Activated CD4-positive, CD25-positive, alpha-beta regulatory T cell treated with anti-CD3 and anti-CD28 coated beads, Interleukin-2, amount 50 U/mL, for 16 hours (primary cell): ENCODE data around the gene SLC38A8.

Experiments used
- DNase-seq: peaks from one replicate; pipeline ENCODE4 v3.0.0-alpha.2; 2020; ENCODE audit warnings: low read depth, low spot score

The SLC38A8 gene

DNA sequence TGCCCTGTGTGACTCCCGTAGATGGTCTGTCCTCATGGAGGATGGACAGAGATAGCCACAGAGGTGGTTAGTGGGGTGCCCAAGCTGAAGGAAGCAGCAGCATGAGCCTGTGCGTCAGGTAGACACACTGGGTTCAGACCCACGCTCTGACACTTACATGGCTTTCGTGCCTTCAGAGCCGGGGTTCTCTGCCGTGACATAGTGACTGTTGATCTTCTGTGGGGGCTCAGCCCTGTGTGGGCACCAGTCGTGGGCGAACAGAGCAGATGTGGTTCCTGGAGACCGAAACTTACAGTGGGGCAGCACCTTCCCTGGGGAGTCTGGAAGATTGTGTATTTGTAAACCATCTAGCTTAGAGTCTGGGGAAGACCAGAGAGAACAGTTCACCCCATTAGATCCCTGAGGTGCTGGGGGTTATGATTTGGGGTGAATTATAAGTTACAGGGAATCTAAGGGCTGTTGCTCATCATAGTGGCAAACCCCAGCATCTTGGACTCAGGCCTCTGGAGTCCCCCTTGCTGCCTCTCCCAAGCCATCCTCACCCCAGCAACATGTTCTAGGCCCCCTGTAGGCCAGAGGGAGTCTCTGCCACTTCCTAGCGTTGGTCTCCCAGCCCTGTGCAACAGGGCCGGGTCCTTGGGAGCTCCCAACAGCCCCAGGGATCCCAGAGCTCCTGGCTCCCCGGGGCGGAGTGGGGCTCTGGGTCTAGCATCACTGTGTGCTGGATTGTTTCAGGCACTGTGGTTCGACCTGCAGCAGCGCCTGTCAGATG, 45.9 kb downstream of the SLC38A8 start:
- no peak for DNase-seq

DNA sequence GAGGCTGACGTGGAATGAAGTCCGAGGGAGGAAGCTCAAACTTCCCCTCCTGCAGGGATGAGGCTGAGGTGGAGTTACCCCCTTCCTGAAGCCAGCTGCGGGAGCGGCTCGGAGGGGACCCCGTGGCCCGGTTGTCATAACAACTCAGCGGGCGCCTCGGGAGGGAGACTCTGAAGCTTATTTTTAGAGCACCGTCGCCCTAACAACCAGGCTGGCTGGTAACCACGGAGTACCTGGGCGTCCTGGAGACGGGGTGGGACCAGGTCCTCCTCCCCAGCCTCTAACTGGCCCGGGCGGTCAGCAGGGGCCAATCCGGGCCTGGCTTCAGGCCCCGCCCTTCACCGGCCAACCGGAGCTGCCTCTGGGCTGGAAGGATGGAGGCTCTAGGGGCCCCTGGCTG, 46.8 kb downstream of the SLC38A8 start:
- no peak for DNase-seq

DNA sequence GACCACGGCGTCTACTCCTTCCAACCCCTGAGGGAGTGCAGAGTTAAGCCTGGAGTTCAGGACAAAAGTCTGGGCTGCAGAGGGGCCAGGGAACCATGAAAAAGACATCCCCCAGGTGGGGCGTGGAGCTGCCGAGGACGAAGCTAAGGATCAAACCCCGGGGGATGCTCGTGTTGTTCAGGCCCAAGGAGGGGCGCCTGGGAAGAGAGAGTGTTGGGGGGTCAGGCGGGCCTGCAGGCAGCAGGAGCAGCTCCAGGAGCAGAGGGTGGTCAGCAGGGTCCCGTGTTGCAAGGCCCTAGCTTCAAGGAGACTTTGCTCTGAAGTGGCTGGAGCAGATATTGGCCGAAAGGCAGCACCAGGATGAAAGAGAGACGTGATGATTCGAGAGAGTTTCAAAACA, 47.9 kb downstream of the SLC38A8 start:
- no peak for DNase-seq

DNA sequence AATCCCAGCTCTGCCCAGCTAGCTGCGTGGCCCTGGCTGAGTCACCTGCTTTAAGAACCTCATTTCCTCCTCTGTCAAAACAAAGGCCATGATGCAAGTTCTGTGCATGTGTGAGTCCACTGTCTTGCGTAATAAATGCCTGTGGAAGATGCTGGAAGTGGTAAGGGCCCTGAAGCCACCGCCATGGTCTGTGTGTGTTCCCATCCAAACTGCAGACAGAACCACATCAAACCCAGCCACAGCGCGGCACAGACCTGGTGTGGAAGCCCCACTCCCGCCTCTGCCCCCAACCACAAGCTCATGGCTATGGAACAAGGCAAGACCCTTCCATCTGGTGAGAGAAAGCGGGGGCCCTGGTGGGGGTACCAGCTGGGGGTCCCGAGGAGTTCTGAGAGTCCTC, 48.5 kb downstream of the SLC38A8 start:
- no peak for DNase-seq

DNA sequence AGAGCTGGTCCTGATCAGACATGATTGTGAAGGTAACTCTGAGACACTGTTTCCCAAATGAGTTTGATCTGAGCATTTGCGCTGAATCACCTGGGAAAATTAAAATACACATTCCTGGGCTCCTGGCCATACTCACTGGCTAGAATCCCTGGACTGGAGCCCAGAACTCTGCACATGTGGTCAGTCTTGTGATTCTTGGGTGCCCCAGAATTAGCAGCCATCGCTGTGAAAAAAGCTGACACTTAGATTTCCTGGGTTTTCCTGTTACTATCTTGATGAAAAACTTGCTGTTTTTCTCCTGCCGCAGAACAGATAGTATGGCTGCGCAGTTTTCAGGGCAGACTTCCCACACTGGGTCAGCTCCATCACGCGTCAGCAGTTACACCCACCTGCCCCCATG, 50.0 kb downstream of the SLC38A8 start:
- DNase-seq = no peak

DNA sequence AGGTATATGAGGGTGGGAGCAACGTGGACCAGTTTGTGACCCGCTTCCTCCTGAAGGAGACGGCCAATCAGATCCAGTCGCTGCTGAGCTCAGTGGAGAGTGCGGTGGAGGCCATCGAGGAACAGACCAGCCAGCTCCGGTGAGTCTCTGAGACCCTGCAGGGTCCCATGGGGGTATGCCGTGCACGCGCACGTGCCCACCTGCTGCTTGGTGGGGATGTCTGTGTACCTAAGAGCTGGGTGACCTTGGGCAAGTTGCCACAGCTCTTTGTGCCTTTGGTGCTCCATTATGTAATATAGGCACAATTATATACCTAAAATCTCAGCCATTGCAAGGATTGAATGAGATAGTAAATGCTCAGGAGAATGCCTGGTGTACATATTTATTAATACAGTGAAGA, 52.1 kb downstream of the SLC38A8 start:
- no peak for DNase-seq

DNA sequence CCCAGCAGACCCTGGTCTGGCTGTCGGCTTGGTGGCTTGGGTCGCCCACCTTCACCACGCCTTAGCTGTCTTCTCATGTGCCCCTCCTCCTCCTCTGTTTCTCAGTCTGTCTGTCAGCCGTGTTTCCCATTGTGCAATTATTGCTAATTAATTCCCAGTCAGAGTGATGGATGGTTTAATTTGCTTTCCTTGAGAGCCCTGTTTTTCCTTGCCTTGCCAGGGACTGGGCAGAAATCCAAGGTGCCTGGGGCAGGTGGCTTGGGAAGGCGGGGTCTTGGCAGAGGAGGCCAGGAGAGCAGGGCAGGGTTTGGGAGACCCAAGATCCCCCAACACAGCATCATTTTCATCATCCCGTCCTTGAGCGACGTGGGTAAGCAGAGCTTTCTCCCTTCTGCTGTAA, 53.3 kb downstream of the SLC38A8 start:
- DNase-seq = no peak

DNA sequence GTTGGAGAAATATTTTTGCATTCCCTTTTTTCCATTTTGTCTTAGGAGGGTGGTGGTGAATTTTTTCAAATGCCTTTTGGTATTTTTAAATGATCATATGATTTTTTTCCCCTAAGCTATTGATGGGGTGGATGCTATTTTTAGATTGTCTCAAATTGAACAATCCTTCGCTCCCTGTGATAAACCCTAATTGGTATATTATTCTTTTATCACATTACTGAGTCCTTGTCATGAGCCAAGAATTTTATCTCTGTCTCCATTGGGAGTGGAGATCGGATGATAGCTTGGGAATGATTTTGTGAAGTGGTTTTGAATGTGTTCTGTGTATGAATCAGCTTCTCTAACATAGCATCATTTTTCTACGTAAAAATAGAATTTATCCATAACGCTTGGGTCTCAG, 59.1 kb downstream of the SLC38A8 start:
- no peak for DNase-seq

DNA sequence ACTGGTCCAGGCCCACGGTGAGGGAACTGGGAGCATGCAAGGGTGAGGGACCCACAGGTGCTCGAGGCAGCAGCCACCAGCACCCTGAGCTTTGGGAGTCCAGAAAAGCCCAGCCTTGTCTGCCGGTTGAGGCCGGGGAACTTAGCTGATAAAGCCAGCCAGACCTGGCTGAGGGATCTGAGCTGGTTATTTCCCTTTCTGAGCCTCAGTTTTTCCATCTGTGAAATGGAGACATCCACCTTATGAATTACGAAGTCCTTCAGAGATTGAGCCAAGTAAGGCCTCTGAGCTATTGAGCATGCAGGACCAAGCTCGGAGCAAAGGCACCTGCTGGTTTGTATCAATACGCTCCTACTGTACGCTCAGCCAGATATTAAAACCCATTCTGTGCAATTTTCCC, 60.8 kb downstream of the SLC38A8 start:
- no peak for DNase-seq

DNA sequence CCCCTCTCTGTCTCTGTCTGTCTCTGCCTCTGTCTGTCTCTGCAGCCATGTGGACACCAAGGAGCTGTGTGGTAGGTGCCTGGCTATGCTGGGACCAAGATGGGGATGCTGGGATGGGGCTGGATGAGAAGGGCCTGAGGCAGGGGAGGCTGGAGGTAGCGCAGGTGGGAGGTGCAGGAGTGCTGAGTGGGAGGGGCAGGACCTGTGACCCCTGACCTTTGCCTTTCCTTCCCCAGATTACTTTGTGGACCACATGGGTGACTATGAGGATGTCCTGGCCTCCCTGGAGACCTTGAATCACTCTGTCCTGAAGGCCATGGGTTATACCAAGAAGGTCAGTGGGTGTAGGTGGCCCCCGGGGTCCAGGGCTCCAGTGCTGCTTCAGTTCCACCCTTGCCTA, 61.8 kb downstream of the SLC38A8 start:
- DNase-seq = no peak

DNA sequence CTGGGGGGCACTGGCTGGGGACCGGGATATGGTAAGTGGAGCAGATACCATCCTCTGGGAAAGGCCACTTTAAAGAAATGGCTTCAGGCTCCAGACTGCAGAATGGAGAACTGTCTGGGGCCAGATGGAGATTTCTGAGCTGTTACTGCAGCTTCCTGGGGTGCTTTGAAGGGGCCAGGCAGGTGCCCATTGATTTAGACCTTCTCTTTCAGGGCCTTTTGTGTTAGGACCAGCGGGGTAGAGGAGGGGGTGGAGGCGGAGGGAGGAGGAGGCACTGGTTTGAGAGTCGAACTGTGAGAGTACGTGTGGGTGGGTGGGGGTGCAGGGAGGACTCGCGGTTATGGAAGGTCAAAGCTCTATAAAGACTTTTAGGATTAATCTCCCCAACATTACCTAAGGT, 63.2 kb downstream of the SLC38A8 start:
- no peak for DNase-seq

DNA sequence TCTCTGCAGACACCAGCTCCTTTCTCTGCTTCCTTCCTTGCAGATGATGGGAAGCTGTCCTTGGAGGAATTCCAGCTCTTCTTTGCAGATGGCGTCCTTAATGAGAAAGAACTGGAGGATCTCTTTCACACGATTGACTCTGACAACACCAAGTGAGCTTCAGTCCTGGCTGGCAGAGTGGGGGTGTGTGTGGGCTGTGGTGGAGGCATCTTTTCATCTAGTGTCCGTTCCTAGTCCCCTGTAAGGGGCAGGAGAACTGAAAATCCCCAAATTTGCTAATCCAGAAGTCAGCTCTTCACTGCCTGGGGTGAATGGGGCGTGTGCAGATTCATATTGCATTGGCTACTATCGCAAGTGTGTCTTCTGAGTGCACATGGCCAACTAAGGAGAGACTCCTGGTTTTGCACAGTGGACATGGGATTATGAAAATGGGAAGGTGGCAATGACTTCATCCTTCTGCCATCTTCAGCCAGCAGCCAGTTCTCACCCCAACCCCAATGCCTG, 64.1 kb downstream of the SLC38A8 start:
- DNase-seq = no peak

DNA sequence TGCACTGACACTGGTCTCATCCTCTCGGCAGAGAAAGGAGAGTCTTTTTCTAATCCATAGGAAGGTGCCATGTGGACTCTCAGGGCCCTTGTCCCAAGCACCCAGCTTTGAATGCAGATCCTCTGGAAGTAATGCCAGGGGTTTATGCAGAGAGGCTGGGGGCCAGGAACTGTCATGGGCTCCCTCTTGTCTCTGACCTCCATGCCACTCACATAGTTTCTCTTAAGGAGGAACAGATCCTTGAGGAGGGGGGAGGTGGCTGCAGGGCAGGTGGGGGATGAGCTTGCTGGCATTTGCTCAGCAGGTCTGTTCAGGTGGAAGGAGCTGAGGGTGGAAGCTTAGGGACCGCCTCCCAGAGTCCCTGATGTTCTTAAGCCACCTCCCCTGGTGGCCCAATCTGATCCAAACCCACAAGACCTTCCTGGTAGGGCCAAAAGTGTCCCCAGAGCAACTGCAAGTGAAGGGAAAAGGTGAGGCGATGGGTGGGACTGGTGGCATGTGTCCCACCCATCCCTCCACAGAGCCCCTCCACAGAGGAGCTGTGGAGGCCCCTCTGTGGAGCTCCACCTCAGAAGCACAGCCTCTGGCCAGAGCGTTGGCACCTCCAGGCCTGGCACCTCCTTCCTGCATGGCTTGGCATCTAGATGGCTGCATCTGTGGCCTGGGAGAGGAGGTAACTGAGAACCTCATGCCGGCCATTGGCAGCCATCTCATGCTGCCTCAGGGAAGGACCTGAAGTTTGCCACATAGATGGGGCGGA, 65.4 kb downstream of the SLC38A8 start:
- DNase-seq = no peak

DNA sequence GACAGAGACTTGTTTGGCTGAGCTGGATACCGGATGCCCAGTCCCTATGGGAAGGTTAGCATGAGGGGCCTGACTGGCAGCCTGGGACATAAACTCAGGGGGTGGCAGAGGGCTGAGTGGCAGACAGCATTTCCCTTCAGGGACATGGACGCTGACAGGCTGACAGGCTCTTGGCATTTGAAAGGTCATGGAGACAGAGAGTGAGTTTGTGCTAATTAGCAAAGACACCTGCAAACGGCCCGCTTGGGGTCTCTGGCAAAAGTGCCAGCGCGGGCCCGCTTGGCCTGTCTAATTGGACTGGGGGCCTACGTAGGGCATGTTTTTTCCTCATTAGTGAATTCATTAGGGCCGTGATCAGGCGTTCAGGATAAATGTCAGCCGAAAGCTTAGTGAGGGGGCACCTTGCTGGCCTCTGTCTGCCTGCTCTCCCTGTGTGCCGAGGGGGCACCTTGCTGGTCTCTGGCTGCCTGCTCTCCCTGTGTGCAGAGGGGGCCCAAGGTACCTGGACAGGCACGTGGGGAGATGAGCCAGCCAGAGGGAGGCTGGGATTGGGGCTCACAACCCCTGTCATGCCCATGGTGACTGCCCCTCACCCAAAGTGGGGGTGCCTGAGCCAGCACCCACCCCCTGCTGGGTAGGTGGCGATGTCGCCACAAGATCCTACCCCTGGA, 66.9 kb downstream of the SLC38A8 start:
- DNase-seq = no peak

DNA sequence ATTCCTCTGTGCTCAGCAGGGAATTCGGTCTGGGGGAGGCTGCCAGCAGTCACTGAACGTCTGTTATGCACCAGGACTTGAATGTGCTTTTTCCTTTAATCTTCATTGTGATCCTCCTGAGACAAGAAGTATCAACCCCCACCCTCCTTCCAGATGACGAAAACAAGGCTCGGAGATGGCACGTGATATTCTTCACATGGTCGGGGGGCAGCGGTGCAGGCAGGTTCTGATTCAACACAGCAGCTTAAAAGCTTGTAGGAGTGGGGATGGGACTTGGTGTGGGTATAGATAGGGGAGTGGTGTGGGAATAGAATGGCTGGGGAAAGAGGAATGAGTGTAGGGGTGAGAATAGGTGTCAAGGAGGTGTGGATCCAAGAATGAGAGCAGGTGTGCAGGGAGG, 68.1 kb downstream of the SLC38A8 start:
- no peak for DNase-seq

DNA sequence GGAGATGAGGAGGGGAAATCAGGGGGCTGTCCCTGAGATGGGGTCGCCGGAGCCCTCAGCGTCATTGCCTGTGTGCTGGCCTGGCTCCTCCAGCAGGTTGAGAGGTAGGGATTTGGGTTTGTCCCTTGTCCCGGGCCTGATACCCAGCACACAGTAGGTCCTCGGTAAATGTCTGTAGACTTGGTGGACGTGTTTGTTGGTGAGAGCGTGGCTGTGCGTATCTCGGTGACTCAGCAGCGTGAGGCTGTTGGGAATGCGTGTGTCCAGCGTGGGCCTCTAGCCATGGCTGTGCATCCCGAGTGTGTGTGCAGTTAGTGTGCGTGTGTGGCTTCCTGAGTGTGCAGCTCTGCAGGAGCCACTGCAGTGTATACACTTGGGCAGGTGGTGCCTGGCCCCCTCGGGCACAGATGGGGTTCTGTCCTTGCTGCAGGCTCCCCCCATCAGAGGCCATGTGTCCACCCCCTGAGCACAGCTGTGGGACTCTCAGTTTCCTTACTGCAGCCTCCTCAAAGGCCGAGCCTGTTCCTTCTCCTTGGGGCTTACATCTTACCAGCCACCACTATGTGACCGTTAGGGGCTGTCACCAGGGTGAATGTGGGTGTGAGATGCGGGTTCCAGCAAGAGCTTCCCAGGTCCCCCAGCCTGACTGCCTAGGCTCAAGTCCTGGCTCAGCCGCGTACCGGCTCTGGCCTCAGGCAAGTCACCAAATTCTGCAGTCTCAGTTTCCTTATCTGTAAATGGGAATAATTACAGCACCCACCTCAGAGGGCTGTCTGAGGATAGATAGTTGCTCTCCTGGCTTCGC, 68.8 kb downstream of the SLC38A8 start:
- no peak for DNase-seq

DNA sequence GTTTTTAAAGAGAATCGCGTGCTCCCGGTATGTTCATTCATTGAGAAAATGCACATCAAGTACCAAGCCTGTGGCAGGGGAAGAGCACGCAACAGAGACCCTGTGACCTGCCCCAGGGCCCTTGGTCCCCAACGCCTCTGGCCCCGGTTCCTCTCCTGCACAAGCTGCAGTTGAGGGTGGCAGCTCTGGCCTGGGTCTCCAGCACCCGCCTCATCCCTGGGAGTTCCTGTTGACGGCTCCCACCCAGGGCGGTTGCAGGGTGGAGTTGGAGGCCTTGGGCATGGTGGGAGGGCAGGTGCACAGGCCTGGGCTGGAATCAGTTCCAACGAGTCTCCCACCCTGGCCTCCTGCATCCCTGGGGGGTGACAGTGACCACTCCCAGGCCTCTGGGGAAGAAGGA, 69.5 kb downstream of the SLC38A8 start:
- DNase-seq = no peak

DNA sequence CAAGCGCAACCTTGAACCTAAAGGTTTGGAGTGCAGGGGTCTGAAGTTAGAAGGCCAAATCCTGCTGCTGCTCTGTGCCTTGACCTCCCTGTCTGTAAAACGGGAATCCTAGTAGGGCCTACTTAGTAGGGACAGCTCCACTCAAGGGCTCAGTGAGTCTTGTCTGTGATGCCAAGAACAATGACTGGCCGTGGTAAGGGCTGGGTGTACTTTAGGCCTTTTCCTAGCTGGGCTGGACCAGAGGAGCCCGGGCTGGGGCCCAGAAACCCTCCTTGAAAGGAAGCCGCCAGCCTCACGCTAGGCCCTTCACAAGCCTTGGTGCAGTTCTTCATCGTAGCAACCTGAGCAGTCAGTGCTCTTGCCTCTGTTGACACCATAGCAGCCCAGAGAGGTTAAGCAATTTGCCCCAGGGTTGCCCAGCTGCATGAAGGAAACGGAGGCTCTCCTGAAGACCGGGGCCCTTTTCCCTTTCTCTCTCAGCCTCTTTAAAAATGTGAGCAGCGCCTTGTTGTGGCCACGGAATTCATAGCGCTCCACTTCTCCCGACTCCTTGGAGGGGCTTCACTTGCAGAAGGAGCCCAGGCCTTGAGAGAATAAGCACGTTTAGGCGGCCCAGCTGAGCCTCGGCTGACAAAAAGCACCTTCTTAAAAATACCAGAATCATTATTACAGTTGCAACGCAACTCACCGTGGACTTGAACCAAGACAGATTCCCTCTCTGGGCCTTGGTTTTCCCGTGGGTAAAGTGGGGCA, 70.2 kb downstream of the SLC38A8 start:
- no peak for DNase-seq

DNA sequence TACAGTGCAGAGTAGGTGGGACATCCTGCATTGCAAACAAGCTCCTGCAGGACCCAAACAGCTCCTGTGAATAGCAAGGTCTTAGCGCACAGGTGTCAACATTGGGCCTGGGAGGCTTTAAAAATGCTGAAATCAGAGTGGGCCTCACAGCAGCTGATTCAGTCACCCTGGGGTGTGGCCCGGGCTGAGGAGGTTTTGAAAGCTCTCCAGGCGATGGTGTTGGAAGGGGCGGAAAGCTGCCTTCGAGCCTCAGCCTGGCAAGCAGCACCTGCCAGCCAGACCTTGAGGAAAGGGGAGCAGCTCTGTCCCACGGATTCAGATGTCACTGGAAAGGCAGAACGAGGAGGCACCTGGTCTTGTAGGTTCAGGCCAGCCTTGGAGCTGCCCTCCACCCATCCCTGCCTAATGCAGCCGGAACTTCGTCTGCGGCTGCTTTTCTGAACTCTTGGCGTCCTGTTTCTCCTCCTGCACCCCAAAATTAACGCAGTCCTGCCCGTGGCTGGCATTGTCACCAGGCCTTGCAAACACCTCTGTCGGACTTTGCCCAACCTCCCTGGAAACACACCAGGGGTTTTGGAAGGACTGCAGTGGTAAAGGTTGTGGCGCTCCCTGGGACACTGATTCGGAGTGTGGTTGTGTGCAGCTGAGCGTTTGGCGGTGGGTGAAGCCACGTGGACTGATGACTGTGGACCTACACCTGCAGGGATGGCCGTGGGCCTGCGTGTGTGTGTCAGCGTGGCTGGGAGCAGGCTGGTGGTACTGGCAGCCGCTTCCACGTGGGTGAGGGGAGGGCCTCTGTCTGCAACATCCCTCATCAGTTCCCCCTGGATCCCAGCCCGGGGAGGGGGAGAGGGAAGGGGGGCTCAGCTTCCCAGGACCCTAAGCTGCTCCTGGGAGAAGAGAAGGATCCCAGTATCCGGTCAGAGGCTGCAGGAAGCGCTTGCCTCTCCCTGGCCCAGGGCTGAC, 71.1 kb downstream of the SLC38A8 start:
- no peak for DNase-seq

DNA sequence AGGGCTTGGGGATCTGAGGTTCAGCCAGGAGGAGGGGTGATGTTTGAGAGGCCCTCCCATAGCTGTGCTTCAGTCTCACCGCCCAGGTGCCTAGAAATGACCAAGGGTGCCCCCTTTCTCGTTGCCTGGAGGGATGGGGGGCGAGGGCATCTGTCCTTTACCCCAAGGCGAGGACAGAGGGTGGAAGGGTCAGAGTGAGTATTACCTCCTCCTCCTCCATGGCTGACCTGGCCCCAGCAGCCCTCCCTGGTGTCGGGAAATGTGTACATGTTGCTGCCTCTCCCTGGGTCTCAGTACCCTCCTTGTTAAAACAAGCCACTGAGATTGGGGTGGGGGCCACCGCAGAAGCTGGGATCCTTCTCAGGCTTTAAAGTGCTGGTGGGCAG, 72.2 kb downstream of the SLC38A8 start:
- DNase-seq = no peak
